ENCODE data around the gene LMTK3.
A peak's percentile ranks its signal among the peaks of the same experiment; 100 is the strongest.
"Not testable (repeated sequence)": the region's sequence is repeated elsewhere in the genome, so short reads cannot be mapped to it uniquely, and the experiment has no call there.

Gene LMTK3

GRCh38 chr19:48497728-48498594 lies 13.7 kb downstream of the LMTK3 start:
- Mint-ChIP-seq H3K27me3 (peaks cover 42% of the 10 kb centered on the region), H3K4me1 (peaks cover 32% of the 10 kb centered on the region), H3K9me3 (no peaks in the 10 kb centered on the region), H3K4me3 (peak overlapping the region; percentile 62), H3K27ac (ENCODE audit: low read depth) (peak overlapping the region; percentile 85), H3K36me3 (ENCODE audit: insufficient read depth) (peaks cover 5% of the 10 kb centered on the region)
- DNase-seq (ENCODE audit: low spot score in 2 of 2) = no peak
- no peak for ATAC-seq (replicated peaks; ENCODE audit: extremely low read depth, poor library complexity, severe bottlenecking)

- no peak overlapping the region for H3K27ac Mint-ChIP-seq (ENCODE audit: low read depth)
- ATAC-seq (replicated peaks; ENCODE audit: extremely low read depth, poor library complexity, severe bottlenecking) (no peak), DNase-seq (ENCODE audit: low spot score in 2 of 2) (no peak)
- peaks cover 8% of the 10 kb centered on the region for H3K36me3 Mint-ChIP-seq (ENCODE audit: insufficient read depth)
- H3K27me3 Mint-ChIP-seq = peaks cover 50% of the 10 kb centered on the region
- H3K4me1 Mint-ChIP-seq = peaks cover 37% of the 10 kb centered on the region
- H3K4me3 Mint-ChIP-seq = no peak overlapping the region
- no peaks in the 10 kb centered on the region for H3K9me3 Mint-ChIP-seq
These were observed 14.5 kb downstream of the LMTK3 start for GRCh38 chr19:48496959-48497727.

- no peaks in the 10 kb centered on the region for H3K9me3 Mint-ChIP-seq
- H3K27me3 Mint-ChIP-seq = peaks cover 56% of the 10 kb centered on the region
These were observed 16.2 kb downstream of the LMTK3 start for GRCh38 chr19:48495396-48495795.

GRCh38 chr19:48493718-48494401 lies 17.8 kb downstream of the LMTK3 start:
- peak overlapping the region; percentile 82 for H3K4me3 Mint-ChIP-seq
- peaks cover 56% of the 10 kb centered on the region for H3K27me3 Mint-ChIP-seq
- DNase-seq (ENCODE audit: low spot score in 2 of 2) = no peak
- H3K9me3 Mint-ChIP-seq = no peaks in the 10 kb centered on the region
- no peak overlapping the region for H3K27ac Mint-ChIP-seq (ENCODE audit: low read depth)
- ATAC-seq (replicated peaks; ENCODE audit: extremely low read depth, poor library complexity, severe bottlenecking) = no peak
- H3K4me1 Mint-ChIP-seq = peaks cover 32% of the 10 kb centered on the region
- peaks cover 5% of the 10 kb centered on the region for H3K36me3 Mint-ChIP-seq (ENCODE audit: insufficient read depth)

More at GRCh38 chr19:48495396-48495795, 16.2 kb downstream of the LMTK3 start:
- no peak for DNase-seq (ENCODE audit: low spot score in 2 of 2)
- H3K4me3 Mint-ChIP-seq = peak overlapping the region; percentile 23
- peaks cover 36% of the 10 kb centered on the region for H3K4me1 Mint-ChIP-seq
- peaks cover 5% of the 10 kb centered on the region for H3K36me3 Mint-ChIP-seq (ENCODE audit: insufficient read depth)
- ATAC-seq (replicated peaks; ENCODE audit: extremely low read depth, poor library complexity, severe bottlenecking) = no peak
- H3K27ac Mint-ChIP-seq (ENCODE audit: low read depth) = no peak overlapping the region

GRCh38 chr19:48492925-48493717 lies 18.5 kb downstream of the LMTK3 start:
- peak overlapping the region; percentile 68 for H3K4me3 Mint-ChIP-seq
- ATAC-seq (replicated peaks; ENCODE audit: extremely low read depth, poor library complexity, severe bottlenecking) (peak; percentile 71), DNase-seq (ENCODE audit: low spot score in 2 of 2) (peak; percentile 66 to 67)
- peaks cover 32% of the 10 kb centered on the region for H3K4me1 Mint-ChIP-seq
- peak overlapping the region; percentile 63 for H3K27ac Mint-ChIP-seq (ENCODE audit: low read depth)
- H3K9me3 Mint-ChIP-seq = no peaks in the 10 kb centered on the region
- peaks cover 5% of the 10 kb centered on the region for H3K36me3 Mint-ChIP-seq (ENCODE audit: insufficient read depth)
- H3K27me3 Mint-ChIP-seq = peaks cover 53% of the 10 kb centered on the region

- Mint-ChIP-seq H3K9me3 (no peaks in the 10 kb centered on the region), H3K4me3 (peak overlapping the region; percentile 68), H3K36me3 (ENCODE audit: insufficient read depth) (peaks cover 7% of the 10 kb centered on the region), H3K27me3 (peaks cover 42% of the 10 kb centered on the region), H3K4me1 (peaks cover 32% of the 10 kb centered on the region), H3K27ac (ENCODE audit: low read depth) (peak overlapping the region; percentile 63)
- DNase-seq (ENCODE audit: low spot score in 2 of 2) (no peak), ATAC-seq (replicated peaks; ENCODE audit: extremely low read depth, poor library complexity, severe bottlenecking) (no peak)
These were observed 19.9 kb downstream of the LMTK3 start for GRCh38 chr19:48491793-48492123.

- H3K27me3 Mint-ChIP-seq = peaks cover 38% of the 10 kb centered on the region
- no peak overlapping the region for H3K27ac Mint-ChIP-seq (ENCODE audit: low read depth)
- peaks cover 32% of the 10 kb centered on the region for H3K4me1 Mint-ChIP-seq
- no peaks in the 10 kb centered on the region for H3K9me3 Mint-ChIP-seq
- ATAC-seq (replicated peaks; ENCODE audit: extremely low read depth, poor library complexity, severe bottlenecking) = peak; percentile 9
- no peak for DNase-seq (ENCODE audit: low spot score in 2 of 2)
- H3K36me3 Mint-ChIP-seq (ENCODE audit: insufficient read depth) = peaks cover 7% of the 10 kb centered on the region
- H3K4me3 Mint-ChIP-seq = peak overlapping the region; percentile 43
These were observed 20.4 kb downstream of the LMTK3 start for GRCh38 chr19:48490981-48491792.

- peak; percentile 64 to 79 for DNase-seq (ENCODE audit: low spot score in 2 of 2)
- Mint-ChIP-seq H3K4me3 (no peak overlapping the region), H3K9me3 (no peaks in the 10 kb centered on the region), H3K4me1 (peaks cover 30% of the 10 kb centered on the region), H3K27ac (ENCODE audit: low read depth) (no peak overlapping the region), H3K36me3 (ENCODE audit: insufficient read depth) (peaks cover 6% of the 10 kb centered on the region), H3K27me3 (peaks cover 23% of the 10 kb centered on the region)
- no peak for ATAC-seq (replicated peaks; ENCODE audit: extremely low read depth, poor library complexity, severe bottlenecking)
These were observed 21.9 kb downstream of the LMTK3 start for GRCh38 chr19:48489608-48490216.

- H3K36me3 Mint-ChIP-seq (ENCODE audit: insufficient read depth); H3K9me3 Mint-ChIP-seq; H3K4me3 Mint-ChIP-seq; DNase-seq (ENCODE audit: low spot score in 2 of 2); H3K27ac Mint-ChIP-seq (ENCODE audit: low read depth); ATAC-seq (replicated peaks; ENCODE audit: extremely low read depth, poor library complexity, severe bottlenecking): not testable (repeated sequence)
- Mint-ChIP-seq H3K27me3 (peaks cover 15% of the 10 kb centered on the region), H3K4me1 (peaks cover 23% of the 10 kb centered on the region)
These were observed 23.2 kb downstream of the LMTK3 start for GRCh38 chr19:48488478-48488877.

- Mint-ChIP-seq H3K4me1 (peaks cover 20% of the 10 kb centered on the region), H3K27ac (ENCODE audit: low read depth) (no peak overlapping the region), H3K9me3 (no peaks in the 10 kb centered on the region), H3K36me3 (ENCODE audit: insufficient read depth) (peaks cover 7% of the 10 kb centered on the region), H3K4me3 (no peak overlapping the region), H3K27me3 (peaks cover 14% of the 10 kb centered on the region)
- DNase-seq (ENCODE audit: low spot score in 2 of 2) (no peak), ATAC-seq (replicated peaks; ENCODE audit: extremely low read depth, poor library complexity, severe bottlenecking) (no peak)
These were observed 23.7 kb downstream of the LMTK3 start for GRCh38 chr19:48487948-48488347.

GRCh38 chr19:48487544-48487943 lies 24.1 kb downstream of the LMTK3 start:
- DNase-seq (ENCODE audit: low spot score in 2 of 2) (no peak), ATAC-seq (replicated peaks; ENCODE audit: extremely low read depth, poor library complexity, severe bottlenecking) (no peak)
- Mint-ChIP-seq H3K27me3 (peaks cover 10% of the 10 kb centered on the region), H3K4me3 (no peak overlapping the region), H3K36me3 (ENCODE audit: insufficient read depth) (peaks cover 6% of the 10 kb centered on the region), H3K4me1 (peaks cover 16% of the 10 kb centered on the region), H3K27ac (ENCODE audit: low read depth) (no peak overlapping the region), H3K9me3 (no peaks in the 10 kb centered on the region)
